ENCODE data around the gene PFKL.
"Not testable (repeated sequence)": the region's sequence is repeated elsewhere in the genome, so short reads cannot be mapped to it uniquely, and the experiment has no call there.

PFKL gene

GRCh38 chr21:44357064-44357837 lies 57.4 kb downstream of the PFKL start:
- Histone ChIP-seq H3K27me3 (no peaks in the 10 kb centered on the region), H3K4me3 (peak overlapping the region in 6 of 10 experiments; percentile 9 to 78 (median 71); a peak in 8 of 20 replicates), H3K27ac (peak overlapping the region; percentile 13 to 89 (median 66); a peak in 19 of 22 replicates), H3K9me3 (replicated peaks in 1 of 11) (peaks cover 0 to 42% (median 34%) of the 10 kb centered on the region in 11 experiments; a peak in 18 of 22 replicates), H3K36me3 (peaks cover 42 to 73% (median 64%) of the 10 kb centered on the region in 11 experiments), H3K9ac (peak overlapping the region in 5 of 11 experiments; percentile 5 to 72 (median 59); a peak in 8 of 22 replicates), H3K4me2 (peak overlapping the region; percentile 46 to 100 (median 95); a peak in 21 of 22 replicates), H3K4me1 (peaks cover 66 to 87% (median 80%) of the 10 kb centered on the region in 10 experiments), H4K20me1 (peaks cover 0 to 39% (median 11%) of the 10 kb centered on the region in 11 experiments; a peak in 11 of 22 replicates)
- TF ChIP-seq Cebpa-rat (IDR thresholded peaks at IDR 0.05) = no peak

GRCh38 chr21:44359396-44359795 lies 59.5 kb downstream of the PFKL start:
- H3K4me1 ChIP-seq = peaks cover 62 to 99% (median 93%) of the 10 kb centered on the region in 10 experiments
- peak overlapping the region; percentile 19 to 89 (median 68); a peak in 19 of 22 replicates for H3K27ac ChIP-seq
- H4K20me1 ChIP-seq = peaks cover 7 to 60% (median 26%) of the 10 kb centered on the region in 11 experiments
- H3K36me3 ChIP-seq = peaks cover 57 to 94% (median 86%) of the 10 kb centered on the region in 11 experiments
- H3K4me3 ChIP-seq = no peak overlapping the region
- no peaks in the 10 kb centered on the region for H3K27me3 ChIP-seq
- peaks cover 0 to 53% (median 40%) of the 10 kb centered on the region in 11 experiments; a peak in 18 of 22 replicates for H3K9me3 ChIP-seq (replicated peaks in 1 of 11)
- no peak for TF ChIP-seq Cebpa-rat (IDR thresholded peaks at IDR 0.05)
- H3K9ac ChIP-seq = peak overlapping the region in 2 of 11 experiments; percentile 38 to 50; a peak in 4 of 22 replicates
- H3K4me2 ChIP-seq = peak overlapping the region; percentile 32 to 100 (median 63); a peak in 20 of 22 replicates

- Histone ChIP-seq H3K27me3 (no peaks in the 10 kb centered on the region), H3K4me1 (peaks cover 57 to 97% (median 89%) of the 10 kb centered on the region in 10 experiments)
Measured at GRCh38 chr21:44360159-44360558, 60.3 kb downstream of the PFKL start.

GRCh38 chr21:44361903-44362302 lies 62.0 kb downstream of the PFKL start:
- peaks cover 64 to 94% (median 88%) of the 10 kb centered on the region in 11 experiments for H3K36me3 ChIP-seq
- H3K4me2 ChIP-seq = peak overlapping the region in 6 of 11 experiments; percentile 4 to 97 (median 67); a peak in 8 of 22 replicates
- H3K27me3 ChIP-seq, H3K4me3 ChIP-seq, H3K9ac ChIP-seq: not testable (repeated sequence)
- peak overlapping the region in 2 of 11 experiments; percentile 5 to 21; a peak in 1 of 22 replicates for H3K27ac ChIP-seq
- H4K20me1 ChIP-seq = peaks cover 28 to 79% (median 51%) of the 10 kb centered on the region in 11 experiments
- H3K9me3 ChIP-seq (replicated peaks in 1 of 11) = peaks cover 0 to 51% (median 37%) of the 10 kb centered on the region in 11 experiments; a peak in 18 of 22 replicates
- H3K4me1 ChIP-seq = peaks cover 39 to 80% (median 72%) of the 10 kb centered on the region in 10 experiments

More at GRCh38 chr21:44360159-44360558, 60.3 kb downstream of the PFKL start:
- peak in 1 of 11 experiments; percentile 7; a peak in 2 of 22 replicates for TF ChIP-seq Cebpa-rat (IDR thresholded peaks at IDR 0.05)
- peaks cover 13 to 68% (median 34%) of the 10 kb centered on the region in 11 experiments for H4K20me1 ChIP-seq
- H3K9ac ChIP-seq = peak overlapping the region in 9 of 11 experiments; percentile 3 to 56 (median 38); a peak in 15 of 22 replicates
- peak overlapping the region; percentile 40 to 89 (median 68); a peak in 21 of 22 replicates for H3K27ac ChIP-seq
- H3K36me3 ChIP-seq = peaks cover 58 to 94% (median 87%) of the 10 kb centered on the region in 11 experiments
- peaks cover 0 to 53% (median 40%) of the 10 kb centered on the region in 11 experiments; a peak in 18 of 22 replicates for H3K9me3 ChIP-seq (replicated peaks in 1 of 11)
- peak overlapping the region in 1 of 10 experiments; percentile 7; a peak in 2 of 20 replicates for H3K4me3 ChIP-seq
- H3K4me2 ChIP-seq = peak overlapping the region; percentile 32 to 100 (median 63)

- H3K27ac ChIP-seq = peak overlapping the region in 5 of 11 experiments; percentile 25 to 55 (median 41); a peak in 7 of 22 replicates
- H3K36me3 ChIP-seq = peaks cover 64 to 94% (median 88%) of the 10 kb centered on the region in 11 experiments
- H3K4me1 ChIP-seq = peaks cover 33 to 66% (median 59%) of the 10 kb centered on the region in 10 experiments
- H3K4me2 ChIP-seq = peak overlapping the region; percentile 25 to 97 (median 52); a peak in 12 of 22 replicates
- H3K27me3 ChIP-seq = no peaks in the 10 kb centered on the region
- 0 out of 22 replicates have a peak overlapping the region, but pooled peaks of 1 of the 11 experiments have one; percentile 14 for H3K9ac ChIP-seq
- TF ChIP-seq Cebpa-rat (IDR thresholded peaks at IDR 0.05) = no peak
- peaks cover 0 to 37% (median 23%) of the 10 kb centered on the region in 11 experiments; a peak in 18 of 22 replicates for H3K9me3 ChIP-seq (replicated peaks in 1 of 11)
- peaks cover 37 to 79% (median 63%) of the 10 kb centered on the region in 11 experiments for H4K20me1 ChIP-seq
- H3K4me3 ChIP-seq = no peak overlapping the region
Measured at GRCh38 chr21:44363278-44363677, 63.4 kb downstream of the PFKL start.

- Histone ChIP-seq H3K4me1 (peaks cover 27 to 55% (median 47%) of the 10 kb centered on the region in 10 experiments), H3K9ac (peak overlapping the region in 4 of 11 experiments; percentile 7 to 38 (median 12); a peak in 5 of 22 replicates), H3K27me3 (no peaks in the 10 kb centered on the region), H4K20me1 (peaks cover 37 to 81% (median 67%) of the 10 kb centered on the region in 11 experiments), H3K9me3 (replicated peaks in 1 of 11) (peaks cover 0 to 26% (median 20%) of the 10 kb centered on the region in 11 experiments; a peak in 16 of 22 replicates), H3K27ac (peak overlapping the region in 8 of 11 experiments; percentile 10 to 55 (median 29); a peak in 14 of 22 replicates), H3K4me3 (no peak overlapping the region), H3K4me2 (peak overlapping the region in 10 of 11 experiments; percentile 8 to 60 (median 36); a peak in 14 of 22 replicates), H3K36me3 (peaks cover 63 to 92% (median 86%) of the 10 kb centered on the region in 11 experiments)
- TF ChIP-seq Cebpa-rat (IDR thresholded peaks at IDR 0.05) = no peak
Measured at GRCh38 chr21:44364151-44365053, 64.5 kb downstream of the PFKL start.

- no peak for TF ChIP-seq Cebpa-rat (IDR thresholded peaks at IDR 0.05)
- H3K27ac ChIP-seq = peak overlapping the region in 2 of 11 experiments; percentile 15 to 27; a peak in 2 of 22 replicates
- peaks cover 69 to 96% (median 92%) of the 10 kb centered on the region in 11 experiments for H3K36me3 ChIP-seq
- no peaks in the 10 kb centered on the region for H3K27me3 ChIP-seq
- H3K9ac ChIP-seq = peak overlapping the region in 1 of 11 experiments; percentile 8; a peak in 1 of 22 replicates
- H3K4me2 ChIP-seq = no peak overlapping the region
- peaks cover 37 to 87% (median 72%) of the 10 kb centered on the region in 11 experiments for H4K20me1 ChIP-seq
- peaks cover 0 to 27% (median 20%) of the 10 kb centered on the region in 11 experiments; a peak in 18 of 22 replicates for H3K9me3 ChIP-seq (replicated peaks in 1 of 11)
- H3K4me1 ChIP-seq = peaks cover 17 to 45% (median 37%) of the 10 kb centered on the region in 10 experiments
- H3K4me3 ChIP-seq = no peak overlapping the region
Measured at GRCh38 chr21:44365251-44365966, 65.6 kb downstream of the PFKL start.
